Fibroblast of skin of right quadriceps (primary cell): ENCODE data around the gene LDLR.
"Not testable (repeated sequence)": the region's sequence is repeated elsewhere in the genome, so short reads cannot be mapped to it uniquely, and the experiment has no call there.

Experiments
- DNase-seq: peaks from one replicate; pipeline ENCODE4 v3.0.0-alpha.2; 2013

Gene LDLR

GRCh38 chr19:11176466-11177193 is 87.4 kb downstream of the LDLR start:
- DNase-seq = no peak

GRCh38 chr19:11177592-11177991 is 88.3 kb downstream of the LDLR start:
- no peak for DNase-seq

GRCh38 chr19:11179145-11179465 is 89.8 kb downstream of the LDLR start:
- DNase-seq = not testable (repeated sequence)

GRCh38 chr19:11179716-11180297 is 90.5 kb downstream of the LDLR start:
- no peak for DNase-seq

GRCh38 chr19:11180346-11180745 is 91.1 kb downstream of the LDLR start:
- DNase-seq = no peak

DNA sequence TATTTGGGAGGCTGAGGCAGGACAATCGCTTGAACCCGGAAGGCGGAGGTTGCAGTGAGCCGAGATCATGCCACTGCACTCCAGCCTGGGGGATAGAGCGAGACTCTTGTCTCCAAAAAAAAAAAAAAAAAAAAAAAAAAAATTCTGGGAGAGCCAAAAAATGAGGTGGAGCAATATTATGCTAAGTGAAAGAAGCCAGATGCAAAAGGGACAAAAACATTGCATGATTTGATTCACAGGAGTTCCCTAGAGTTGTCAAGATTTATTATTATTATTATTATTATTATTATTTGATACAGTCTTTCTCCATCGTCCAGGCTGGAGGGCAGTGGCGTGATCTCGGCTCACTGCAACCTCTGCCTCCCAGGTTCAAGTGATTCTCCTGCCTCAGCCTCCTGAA is 91.7 kb downstream of the LDLR start:
- DNase-seq = not testable (repeated sequence)

- DNase-seq = no peak
These were observed 92.2 kb downstream of the LDLR start for GRCh38 chr19:11181488-11181887.
